Activated T-helper 17 cell treated with anti-CD3 and anti-CD28 coated beads, Interleukin-2, amount 50 U/mL, for 72 hours (primary cell): ENCODE data around the gene TGM1. TPM values are rescaled to one million over a fixed set of nuclear protein-coding genes. Genes with fewer than 3 reads are reported as not detected.
"Not testable (repeated sequence)": the region's sequence is repeated elsewhere in the genome, so short reads cannot be mapped to it uniquely, and the experiment has no call there.

ENCODE experiments used
- ATAC-seq: fragments of 150-1000 bp; cut with Tn5 transposase; replicated peaks from 2 replicates; pipeline ENCODE4 v1.10.0; 2021; ENCODE audit warnings: mild to moderate bottlenecking, moderate library complexity
- H3K27ac Mint-ChIP-seq: one replicate; pipeline ENCODE4 v1.8.0; 2022; ENCODE audit warnings: mixed read lengths
- H3K27me3 Mint-ChIP-seq: one replicate; pipeline ENCODE4 v1.8.0; 2022; ENCODE audit warnings: mixed read lengths
- H3K36me3 Mint-ChIP-seq: one replicate; pipeline ENCODE4 v1.8.0; 2022; ENCODE audit warnings: low read depth, mild to moderate bottlenecking, mixed read lengths
- H3K4me1 Mint-ChIP-seq: one replicate; pipeline ENCODE4 v1.8.0; 2022; ENCODE audit warnings: mixed read lengths
- H3K4me3 Mint-ChIP-seq: one replicate; pipeline ENCODE4 v1.8.0; 2022; ENCODE audit warnings: mild to moderate bottlenecking, mixed read lengths
- H3K9me3 Mint-ChIP-seq: one replicate; pipeline ENCODE4 v1.8.0; 2022; ENCODE audit warnings: mixed read lengths
- total RNA-seq, 2 donors: library from RNA; stranded (reverse); gene quantifications; one replicate each; pipeline ENCODE4 v1.2.3, GENCODE V29; 2022

The TGM1 gene
- total RNA-seq, 2 donors from 2014 or later = 16.1 to 18.2 TPM

- H3K9me3 Mint-ChIP-seq = peaks cover 5% of the 10 kb centered on the region
- H3K4me3 Mint-ChIP-seq = no peak overlapping the region
- no peaks in the 10 kb centered on the region for H3K27me3 Mint-ChIP-seq
- peaks cover 39% of the 10 kb centered on the region for H3K4me1 Mint-ChIP-seq
- H3K27ac Mint-ChIP-seq = peak overlapping the region; percentile 80
- ATAC-seq = no peak
- H3K36me3 Mint-ChIP-seq = peaks cover 95% of the 10 kb centered on the region
Observed at GRCh38 chr14:24207625-24208024, 55.4 kb downstream of the TGM1 start.

GRCh38 chr14:24207104-24207551, 55.8 kb downstream of the TGM1 start:
- H3K4me1 Mint-ChIP-seq = peaks cover 39% of the 10 kb centered on the region
- peaks cover 95% of the 10 kb centered on the region for H3K36me3 Mint-ChIP-seq
- no peaks in the 10 kb centered on the region for H3K27me3 Mint-ChIP-seq
- H3K27ac Mint-ChIP-seq = peak overlapping the region; percentile 80
- ATAC-seq = no peak
- H3K9me3 Mint-ChIP-seq = peaks cover 5% of the 10 kb centered on the region
- H3K4me3 Mint-ChIP-seq = no peak overlapping the region

- peaks cover 5% of the 10 kb centered on the region for H3K9me3 Mint-ChIP-seq
Observed at GRCh38 chr14:24206260-24207103, 56.5 kb downstream of the TGM1 start.

GRCh38 chr14:24204163-24205146, 58.5 kb downstream of the TGM1 start:
- peaks cover 33% of the 10 kb centered on the region for H3K4me1 Mint-ChIP-seq
- no peaks in the 10 kb centered on the region for H3K27me3 Mint-ChIP-seq
- no peak overlapping the region for H3K27ac Mint-ChIP-seq
- ATAC-seq = no peak
- peaks cover 5% of the 10 kb centered on the region for H3K9me3 Mint-ChIP-seq
- H3K4me3 Mint-ChIP-seq = no peak overlapping the region
- H3K36me3 Mint-ChIP-seq = peaks cover 95% of the 10 kb centered on the region

More at GRCh38 chr14:24206260-24207103, 56.5 kb downstream of the TGM1 start:
- H3K4me3 Mint-ChIP-seq = no peak overlapping the region
- H3K27ac Mint-ChIP-seq = peak overlapping the region; percentile 80
- no peak for ATAC-seq
- H3K27me3 Mint-ChIP-seq = no peaks in the 10 kb centered on the region
- H3K4me1 Mint-ChIP-seq = peaks cover 36% of the 10 kb centered on the region
- H3K36me3 Mint-ChIP-seq = peaks cover 95% of the 10 kb centered on the region

- peaks cover 44% of the 10 kb centered on the region for H3K4me1 Mint-ChIP-seq
- H3K9me3 Mint-ChIP-seq = not testable (repeated sequence)
Observed at GRCh38 chr14:24203249-24203886, 59.6 kb downstream of the TGM1 start.

GRCh38 chr14:24202538-24202937, 60.4 kb downstream of the TGM1 start:
- not testable (repeated sequence) for H3K27me3 Mint-ChIP-seq, H3K9me3 Mint-ChIP-seq, ATAC-seq, H3K27ac Mint-ChIP-seq, H3K4me3 Mint-ChIP-seq
- H3K36me3 Mint-ChIP-seq = peaks cover 89% of the 10 kb centered on the region
- H3K4me1 Mint-ChIP-seq = peaks cover 39% of the 10 kb centered on the region

More at GRCh38 chr14:24203249-24203886, 59.6 kb downstream of the TGM1 start:
- H3K4me3 Mint-ChIP-seq, ATAC-seq, H3K27ac Mint-ChIP-seq, H3K27me3 Mint-ChIP-seq: not testable (repeated sequence)
- H3K36me3 Mint-ChIP-seq = peaks cover 97% of the 10 kb centered on the region

Other genes starting within 250 kb of the TGM1 start
- 1 to 10 TPM; 2.1 to 4.2 TPM for gene CARMIL3, start 211.2 kb downstream of the TGM1 start, total RNA-seq
- not detected for gene CPNE6, start 191.6 kb downstream of the TGM1 start, total RNA-seq
- gene PCK2, start 168.9 kb downstream of the TGM1 start, total RNA-seq = 10 to 100 TPM; 31.4 to 57.6 TPM
- 10 to 100 TPM; 72.4 to 94.8 TPM for gene DCAF11, start 148.4 kb downstream of the TGM1 start, total RNA-seq
- 1 to 10 TPM; 1.7 to 2.5 TPM for gene NRL, start 148.2 kb downstream of the TGM1 start, total RNA-seq
- under 1 TPM in 1 of 2 donors, not detected in 1; 0.58 TPM for gene FITM1, start 132.5 kb downstream of the TGM1 start, total RNA-seq
- 100 to 1,000 TPM; 361 to 375 TPM for gene PSME1, start 127.0 kb downstream of the TGM1 start, total RNA-seq
- gene EMC9, start 121.6 kb downstream of the TGM1 start, total RNA-seq = 10 to 100 TPM; 31.0 to 43.8 TPM
- 100 to 1,000 TPM; 339 to 489 TPM for gene PSME2, start 116.6 kb downstream of the TGM1 start, total RNA-seq
- 10 to 100 TPM; 56.6 to 86.7 TPM for gene RNF31, start 115.7 kb downstream of the TGM1 start, total RNA-seq
- gene IRF9, start 101.9 kb downstream of the TGM1 start, total RNA-seq = 100 to 1,000 TPM; 106 to 190 TPM
- gene REC8, start 91.1 kb downstream of the TGM1 start, total RNA-seq = 10 to 100 TPM; 35.7 to 58.8 TPM
- 10 to 100 TPM; 34.0 to 78.7 TPM for gene IPO4, start 74.4 kb downstream of the TGM1 start, total RNA-seq
- gene TM9SF1, start 67.7 kb downstream of the TGM1 start, total RNA-seq = 10 to 100 TPM; 28.6 to 33.4 TPM
- gene TSSK4, start 57.5 kb downstream of the TGM1 start, total RNA-seq = under 1 TPM in 1 of 2 donors, not detected in 1; 0.82 TPM
- gene CHMP4A, start 49.7 kb downstream of the TGM1 start, total RNA-seq = 10 to 100 TPM; 62.8 to 69.8 TPM
- 1 to 10 TPM; 4.0 to 7.1 TPM for gene MDP1, start 47.1 kb downstream of the TGM1 start, total RNA-seq
- gene NEDD8, start 30.8 kb downstream of the TGM1 start, total RNA-seq = 100 to 1,000 TPM; 128 to 243 TPM
- 10 to 100 TPM; 73.2 to 85.0 TPM for gene GMPR2, start 30.2 kb downstream of the TGM1 start, total RNA-seq
- gene TINF2, start 20.6 kb downstream of the TGM1 start, total RNA-seq = 10 to 100 TPM; 61.4 to 76.4 TPM
- gene RABGGTA, start 8.4 kb upstream of the TGM1 start, total RNA-seq = 10 to 100 TPM; 61.0 to 68.3 TPM
- gene DHRS1, start 36.6 kb upstream of the TGM1 start, total RNA-seq = 10 to 100 TPM; 12.6 to 14.2 TPM
- 10 to 100 TPM; 21.2 to 42.2 TPM for gene NOP9, start 36.7 kb upstream of the TGM1 start, total RNA-seq
- 10 to 100 TPM; 14.9 to 28.1 TPM for gene CIDEB, start 44.8 kb upstream of the TGM1 start, total RNA-seq
- 10 to 100 TPM in 1 of 2 donors, 1 to 10 TPM in 1; 8.7 to 13.5 TPM for gene LTB4R2, start 47.0 kb upstream of the TGM1 start, total RNA-seq
- gene LTB4R, start 48.3 kb upstream of the TGM1 start, total RNA-seq = 10 to 100 TPM; 11.6 to 21.4 TPM
- gene ADCY4, start 71.9 kb upstream of the TGM1 start, total RNA-seq = 10 to 100 TPM in 1 of 2 donors, 1 to 10 TPM in 1; 2.3 to 10.5 TPM
- gene RIPK3, start 76.8 kb upstream of the TGM1 start, total RNA-seq = 10 to 100 TPM; 12.9 to 17.4 TPM
- gene NFATC4, start 105.0 kb upstream of the TGM1 start, total RNA-seq = under 1 TPM in 1 of 2 donors, not detected in 1; 0.66 TPM
- under 1 TPM in 1 of 2 donors, not detected in 1; 0.04 TPM for gene NYNRIN, start 135.8 kb upstream of the TGM1 start, total RNA-seq
- 10 to 100 TPM; 11.1 to 14.6 TPM for gene CBLN3, start 166.5 kb upstream of the TGM1 start, total RNA-seq
- gene KHNYN, start 166.8 kb upstream of the TGM1 start, total RNA-seq = 100 to 1,000 TPM in 1 of 2 donors, 10 to 100 TPM in 1; 64.3 to 132 TPM
- 10 to 100 TPM; 36.6 to 45.7 TPM for gene SDR39U1, start 179.6 kb upstream of the TGM1 start, total RNA-seq
- gene CMA1, start 245.1 kb upstream of the TGM1 start, total RNA-seq = under 1 TPM in 1 of 2 donors, not detected in 1; 0.80 TPM